Memory B cell (primary cell): ENCODE measurements around the gene C13orf46.

Source experiments
- ATAC-seq: fragments of 150-1000 bp; cut with Tn5 transposase; 2 replicates; pipeline ENCODE4 v1.10.0; 2021; ENCODE audit warnings: low read depth, mild to moderate bottlenecking, moderate library complexity
- DNase-seq, 2 donors: peaks; one replicate each; pipeline ENCODE4 v3.0.0; 2022; ENCODE audit warnings: low spot score in 2 of 2
- H3K27ac Mint-ChIP-seq: one replicate; pipeline ENCODE4 v1.8.0; 2022; ENCODE audit warnings: mild to moderate bottlenecking, moderate library complexity, mixed read lengths
- H3K27me3 Mint-ChIP-seq: one replicate; pipeline ENCODE4 v1.8.0; 2022; ENCODE audit warnings: mixed read lengths
- H3K36me3 Mint-ChIP-seq: one replicate; pipeline ENCODE4 v1.8.0; 2022; ENCODE audit warnings: mild to moderate bottlenecking, mixed read lengths
- H3K4me1 Mint-ChIP-seq: one replicate; pipeline ENCODE4 v1.8.0; 2022; ENCODE audit warnings: mixed read lengths
- H3K4me3 Mint-ChIP-seq: one replicate; pipeline ENCODE4 v1.8.0; 2022; ENCODE audit warnings: mild to moderate bottlenecking, moderate library complexity, mixed read lengths
- H3K9me3 Mint-ChIP-seq: one replicate; pipeline ENCODE4 v1.8.0; 2022; ENCODE audit warnings: mixed read lengths

Gene C13orf46

DNA sequence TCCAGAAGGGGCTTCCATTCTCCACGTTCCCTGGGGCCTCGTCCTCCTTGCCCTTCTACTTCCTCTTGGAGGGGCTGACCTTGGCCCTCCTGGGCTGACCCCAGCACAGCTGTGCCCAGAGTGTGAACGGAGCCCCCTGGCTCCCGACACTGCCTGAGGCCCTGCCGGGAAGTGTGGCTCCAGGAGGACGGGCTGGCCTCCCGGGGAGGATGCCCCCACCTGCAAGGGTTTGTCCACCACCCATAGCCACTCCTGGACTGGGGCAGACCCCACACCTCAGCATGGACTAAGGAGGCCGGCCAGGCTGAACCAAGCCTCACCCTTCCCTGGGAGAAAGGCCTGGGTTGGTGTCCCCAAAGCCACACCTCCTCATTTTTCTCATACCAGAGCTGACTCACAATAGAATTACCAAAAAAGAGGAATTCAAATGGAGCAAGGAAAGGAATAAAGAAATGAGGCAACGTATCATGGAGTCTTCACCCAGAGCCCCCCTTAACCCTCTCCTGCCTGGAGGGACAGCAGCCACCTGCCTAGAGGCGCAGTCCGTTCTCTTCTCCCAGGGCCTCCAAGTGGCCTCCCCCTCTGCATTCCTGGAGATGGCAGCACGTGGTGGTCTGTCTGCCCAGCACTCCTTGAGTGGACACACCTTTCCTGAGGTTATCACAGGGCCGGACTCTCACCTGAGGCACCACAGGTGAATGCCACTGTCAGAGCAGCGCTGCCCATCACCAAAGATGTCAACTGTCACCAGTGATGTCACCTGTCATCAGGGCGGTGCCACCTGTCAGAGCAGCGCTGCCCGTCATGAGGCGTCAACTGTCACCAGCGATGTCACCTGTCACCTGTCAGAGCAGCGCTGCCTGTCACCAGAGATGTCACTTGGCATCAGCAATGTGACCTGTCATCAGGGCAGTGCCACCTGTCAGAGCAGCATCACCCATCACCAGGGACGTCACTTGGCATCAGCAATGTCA is 3.1 kb upstream of the C13orf46 start:
- H3K27ac Mint-ChIP-seq, result peak overlapping the region; percentile 53
- H3K36me3 Mint-ChIP-seq, result peaks cover 40% of the 10 kb centered on the region

DNA sequence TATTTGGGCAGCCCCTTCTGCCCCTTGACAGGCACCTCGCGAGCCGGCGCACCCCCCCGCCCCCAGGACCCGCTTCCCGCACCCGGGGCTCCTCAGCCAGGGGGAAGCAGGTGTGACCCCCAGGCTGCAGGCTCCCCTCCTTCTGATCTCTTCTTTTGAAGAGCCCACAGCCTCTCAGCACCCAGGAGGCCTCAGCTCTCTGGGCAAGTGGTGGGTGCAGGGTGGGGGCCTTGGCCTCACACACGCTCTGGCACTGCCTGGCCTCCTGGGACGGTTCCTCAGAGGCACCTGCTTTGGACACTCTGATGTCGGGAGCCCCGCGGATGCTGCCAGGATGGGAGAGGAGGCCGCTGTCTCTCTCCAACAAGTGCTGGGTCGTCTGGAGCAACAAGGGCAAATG is 1.5 kb upstream of the C13orf46 start:
- Mint-ChIP-seq H3K36me3 (peaks cover 30% of the 10 kb centered on the region), H3K4me1 (no peaks in the 10 kb centered on the region), H3K27me3 (no peaks in the 10 kb centered on the region), H3K27ac (no peak overlapping the region), H3K9me3 (peaks cover 3% of the 10 kb centered on the region), H3K4me3 (no peak overlapping the region)
- DNase-seq (no peak), ATAC-seq (no peak)

More for the DNA sequence above, 3.1 kb upstream of the C13orf46 start:
- no peak for ATAC-seq
- no peak for DNase-seq
- Mint-ChIP-seq H3K9me3 (peaks cover 3% of the 10 kb centered on the region), H3K4me3 (no peak overlapping the region), H3K27me3 (no peaks in the 10 kb centered on the region), H3K4me1 (no peaks in the 10 kb centered on the region)

DNA sequence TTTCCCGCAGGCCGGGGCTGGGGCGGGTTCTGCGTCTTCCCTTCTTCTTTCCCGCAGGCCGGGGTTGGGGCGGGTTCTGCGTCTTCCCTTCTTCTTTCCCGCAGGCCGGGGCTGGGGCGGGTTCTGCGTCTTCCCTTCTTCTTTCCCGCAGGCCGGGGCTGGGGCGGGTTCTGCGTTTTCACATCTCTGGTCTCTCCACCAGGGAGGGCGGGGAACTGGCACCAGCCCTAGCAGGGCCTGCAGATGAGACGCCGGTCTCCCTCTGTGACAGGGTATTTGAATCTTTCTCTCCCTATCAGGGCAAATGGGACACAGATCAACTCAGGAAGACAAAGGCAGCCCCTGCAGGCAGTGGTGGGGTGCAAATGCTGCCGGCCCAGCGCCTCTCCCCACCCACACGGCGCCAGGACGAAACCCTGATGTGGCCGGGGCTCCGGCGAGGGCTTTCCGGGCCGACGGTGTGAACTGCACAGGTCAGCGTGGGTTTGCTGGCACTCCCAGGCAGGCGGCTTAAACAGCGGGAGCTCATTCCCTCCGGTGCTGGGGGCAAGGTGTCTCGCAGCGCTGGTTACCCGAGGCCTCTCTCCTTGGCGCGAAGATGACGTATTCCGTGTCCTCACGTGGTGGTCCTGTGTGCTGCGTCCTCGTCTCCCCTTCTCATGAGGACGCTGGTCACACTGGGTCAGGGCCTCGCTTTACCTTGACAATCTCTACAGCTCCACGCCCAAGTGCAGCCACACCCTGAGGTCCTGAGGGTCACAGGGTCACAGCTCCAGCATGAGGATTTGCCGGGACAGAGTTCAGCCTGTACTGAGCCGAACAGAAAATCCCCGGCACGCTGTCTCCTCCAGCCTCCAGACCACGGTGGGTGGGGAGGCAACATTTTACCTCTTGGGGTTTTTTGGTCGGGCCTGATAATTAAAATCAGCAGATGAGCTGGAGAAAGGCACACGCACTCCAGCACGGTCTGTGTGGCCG is 717 bp upstream of the C13orf46 start:
- Mint-ChIP-seq H3K27me3 (no peaks in the 10 kb centered on the region), H3K36me3 (peaks cover 22% of the 10 kb centered on the region), H3K4me1 (no peaks in the 10 kb centered on the region), H3K27ac (no peak overlapping the region), H3K9me3 (no peaks in the 10 kb centered on the region), H3K4me3 (no peak overlapping the region)
- ATAC-seq (no peak), DNase-seq (no peak)

DNA sequence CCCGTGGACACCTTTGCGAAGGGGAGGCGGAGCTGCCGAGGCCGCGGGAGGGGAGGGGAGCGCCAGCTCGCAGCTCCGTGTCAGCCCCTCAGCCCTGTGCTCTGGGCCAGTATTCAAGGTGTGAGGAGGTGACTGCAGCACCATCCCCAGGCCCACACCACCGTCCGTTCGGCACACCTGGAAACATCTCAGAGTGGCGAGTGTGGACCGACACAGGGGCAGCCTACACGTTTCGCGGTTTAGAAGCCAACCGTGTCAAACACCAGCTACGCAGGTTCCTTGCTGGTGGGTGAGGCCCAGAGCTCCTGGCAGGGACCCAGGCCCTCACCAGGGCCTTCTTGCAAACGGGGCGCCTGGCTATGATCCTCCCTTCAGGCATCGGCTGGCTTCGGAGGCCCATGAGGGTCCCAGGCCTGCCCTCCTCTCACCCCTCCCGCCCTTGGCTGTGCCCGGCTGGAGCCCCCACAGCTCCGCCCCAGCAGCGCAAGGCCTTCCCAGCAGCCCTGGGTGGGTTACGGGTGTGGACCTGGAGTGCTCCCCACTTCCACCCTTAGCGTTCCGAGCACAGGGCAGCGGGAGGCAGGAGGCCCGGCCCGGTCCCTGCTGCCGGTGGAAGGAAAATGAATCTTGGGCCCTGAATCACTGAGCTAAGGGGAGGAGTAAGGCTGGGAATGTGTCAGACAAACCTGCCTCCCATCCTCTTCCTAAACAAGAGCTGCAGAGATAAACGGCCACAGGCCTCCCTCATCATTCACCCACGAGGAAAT is 1.2 kb downstream of the C13orf46 start:
- Mint-ChIP-seq H3K9me3 (no peaks in the 10 kb centered on the region), H3K4me1 (no peaks in the 10 kb centered on the region), H3K27ac (no peak overlapping the region), H3K27me3 (no peaks in the 10 kb centered on the region), H3K36me3 (peaks cover 14% of the 10 kb centered on the region), H3K4me3 (no peak overlapping the region)
- no peak for ATAC-seq
- no peak for DNase-seq

DNA sequence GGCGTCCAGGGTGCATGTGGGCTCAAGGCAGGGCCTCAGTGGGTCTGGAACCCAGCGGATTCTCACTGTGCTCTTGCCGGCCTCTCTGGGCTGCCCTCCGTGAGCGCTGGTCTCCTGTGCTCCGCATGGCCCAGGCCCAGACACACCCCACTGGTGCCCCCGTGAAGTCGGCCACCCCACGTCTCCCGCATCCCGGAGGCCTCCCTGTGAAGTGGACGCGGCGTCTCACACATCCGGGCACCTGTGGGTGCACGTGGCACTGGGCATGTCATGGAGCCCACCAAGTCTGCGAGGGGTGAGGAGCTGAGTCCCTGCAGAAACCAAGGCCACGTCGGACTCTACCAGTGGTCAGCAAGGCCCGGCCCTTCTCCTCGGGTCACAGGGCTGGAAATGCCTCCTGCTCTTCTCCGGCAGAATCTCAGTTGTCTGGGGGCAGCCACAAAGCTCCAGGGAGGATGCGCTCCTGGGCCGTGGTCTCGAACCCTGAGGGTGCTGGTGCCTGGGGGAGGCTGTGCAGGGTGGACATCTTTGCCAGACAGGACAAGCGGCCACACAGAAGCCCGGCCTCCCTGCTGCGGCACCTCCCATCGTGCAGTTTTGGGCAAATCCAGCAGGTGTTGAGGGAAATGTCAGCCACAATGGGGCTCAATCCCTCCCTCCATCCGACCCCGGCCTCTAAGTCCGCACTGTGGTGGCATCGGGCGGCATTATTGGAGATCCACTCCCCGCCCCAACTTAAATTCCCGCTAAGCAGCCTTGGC is 2.2 kb downstream of the C13orf46 start:
- no peak for ATAC-seq
- H3K4me1 Mint-ChIP-seq, result no peaks in the 10 kb centered on the region
- no peaks in the 10 kb centered on the region for H3K27me3 Mint-ChIP-seq
- H3K27ac Mint-ChIP-seq, result no peak overlapping the region
- peaks cover 9% of the 10 kb centered on the region for H3K36me3 Mint-ChIP-seq
- no peaks in the 10 kb centered on the region for H3K9me3 Mint-ChIP-seq
- H3K4me3 Mint-ChIP-seq, result no peak overlapping the region
- no peak for DNase-seq

DNA sequence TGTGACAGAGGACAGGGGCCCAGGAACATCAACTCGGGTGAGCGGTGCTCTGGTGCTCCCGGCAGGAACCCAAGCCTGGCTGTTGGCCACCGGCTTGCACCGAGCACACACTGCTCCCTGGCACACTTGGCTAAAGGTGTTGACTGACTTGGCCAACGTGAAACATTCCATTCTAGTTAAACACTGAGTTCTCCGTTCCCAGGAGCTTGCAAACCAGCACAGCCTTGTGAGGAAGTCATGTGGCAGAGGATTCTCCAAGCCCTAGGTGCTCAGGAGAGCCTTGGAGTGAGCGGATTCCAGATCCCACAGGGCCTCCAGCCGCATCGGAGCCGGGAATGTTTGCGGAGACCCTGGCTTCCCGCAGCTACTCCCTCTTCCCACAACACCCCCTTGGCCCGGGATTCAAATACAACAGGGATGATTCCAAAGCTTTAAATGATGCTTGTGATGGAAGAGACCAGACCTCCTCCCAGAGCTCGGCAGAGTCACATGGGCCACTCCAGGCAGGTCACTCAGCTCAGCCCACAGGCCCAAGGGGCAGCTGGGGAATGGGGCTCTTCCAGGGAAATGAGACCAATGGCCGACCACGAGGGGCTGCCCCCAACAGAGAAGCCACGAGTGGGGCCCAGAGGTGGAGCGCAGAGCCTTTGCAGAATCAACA is 2.9 kb downstream of the C13orf46 start:
- ATAC-seq (no peak), DNase-seq (no peak)
- Mint-ChIP-seq H3K9me3 (no peaks in the 10 kb centered on the region), H3K4me1 (no peaks in the 10 kb centered on the region), H3K27me3 (no peaks in the 10 kb centered on the region), H3K4me3 (no peak overlapping the region), H3K27ac (no peak overlapping the region), H3K36me3 (peaks cover 5% of the 10 kb centered on the region)

DNA sequence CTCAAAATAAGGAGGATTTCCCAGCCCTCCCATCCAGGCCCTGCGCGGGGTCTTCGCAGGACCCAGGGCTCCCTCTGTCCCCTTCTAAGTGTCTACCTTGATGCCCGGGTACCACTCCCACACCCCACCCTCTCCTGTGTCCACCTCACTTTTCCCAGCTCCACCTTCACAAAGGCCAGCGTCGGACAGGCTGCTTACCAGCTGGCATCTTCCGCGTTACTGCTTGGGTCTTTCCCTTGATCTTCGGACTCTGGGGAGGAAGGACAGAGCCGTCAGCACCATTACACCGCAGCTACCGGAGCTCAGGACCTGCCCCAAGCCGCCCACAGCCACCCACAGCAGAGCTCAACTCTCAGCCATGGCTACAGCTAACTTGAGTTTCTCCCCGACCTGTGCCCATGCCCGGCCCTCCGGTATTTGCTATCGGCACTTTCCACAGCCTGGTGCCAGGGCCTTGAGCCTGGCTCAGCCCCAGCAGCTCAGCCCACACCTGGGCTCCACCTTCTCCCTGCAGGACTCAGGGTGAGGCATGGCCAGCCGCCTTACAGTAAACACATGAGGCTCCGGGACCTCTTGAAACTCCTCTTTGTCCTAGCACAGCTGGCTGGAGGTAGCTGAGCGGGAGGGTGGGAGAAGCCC is 3.8 kb downstream of the C13orf46 start:
- no peak overlapping the region for H3K4me3 Mint-ChIP-seq
- H3K4me1 Mint-ChIP-seq, result no peaks in the 10 kb centered on the region
- H3K36me3 Mint-ChIP-seq, result peaks cover 4% of the 10 kb centered on the region
- H3K27ac Mint-ChIP-seq, result no peak overlapping the region
- H3K9me3 Mint-ChIP-seq, result no peaks in the 10 kb centered on the region
- ATAC-seq (no peak), DNase-seq (no peak)
- H3K27me3 Mint-ChIP-seq, result no peaks in the 10 kb centered on the region

DNA sequence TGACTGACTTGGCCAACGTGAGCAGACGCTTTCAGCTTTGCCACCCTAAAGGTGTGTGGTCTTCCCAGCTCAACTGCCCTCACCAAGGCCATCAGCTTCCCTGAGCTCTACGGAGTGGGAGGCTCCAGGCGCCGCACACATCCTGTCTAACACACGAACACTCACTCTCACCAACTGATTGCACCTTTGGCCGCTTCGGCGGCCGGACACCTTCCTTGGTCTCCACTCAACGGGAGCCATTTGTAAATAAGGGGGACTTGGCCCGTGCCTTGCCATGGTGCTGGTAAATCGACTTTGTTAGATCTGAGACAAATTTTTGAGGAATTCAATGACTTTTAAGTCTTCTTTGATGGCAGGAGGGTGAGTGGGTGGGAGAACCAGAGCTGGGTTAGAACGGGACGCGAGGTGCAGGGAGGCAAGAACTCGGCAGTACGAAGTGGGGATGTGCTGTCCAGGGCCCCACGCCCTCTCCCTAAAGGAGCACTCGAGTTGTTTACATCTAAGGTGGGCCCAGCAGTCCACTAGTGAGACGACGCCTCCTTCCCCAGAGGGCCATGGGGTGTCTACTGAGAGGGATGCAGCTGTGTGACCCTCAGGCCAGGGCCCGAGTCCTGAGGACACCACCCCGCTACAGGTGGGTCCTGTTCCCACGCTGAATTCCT is 4.4 kb downstream of the C13orf46 start:
- Mint-ChIP-seq H3K4me3 (no peak overlapping the region), H3K27ac (no peak overlapping the region)
- ATAC-seq, result no peak

DNA sequence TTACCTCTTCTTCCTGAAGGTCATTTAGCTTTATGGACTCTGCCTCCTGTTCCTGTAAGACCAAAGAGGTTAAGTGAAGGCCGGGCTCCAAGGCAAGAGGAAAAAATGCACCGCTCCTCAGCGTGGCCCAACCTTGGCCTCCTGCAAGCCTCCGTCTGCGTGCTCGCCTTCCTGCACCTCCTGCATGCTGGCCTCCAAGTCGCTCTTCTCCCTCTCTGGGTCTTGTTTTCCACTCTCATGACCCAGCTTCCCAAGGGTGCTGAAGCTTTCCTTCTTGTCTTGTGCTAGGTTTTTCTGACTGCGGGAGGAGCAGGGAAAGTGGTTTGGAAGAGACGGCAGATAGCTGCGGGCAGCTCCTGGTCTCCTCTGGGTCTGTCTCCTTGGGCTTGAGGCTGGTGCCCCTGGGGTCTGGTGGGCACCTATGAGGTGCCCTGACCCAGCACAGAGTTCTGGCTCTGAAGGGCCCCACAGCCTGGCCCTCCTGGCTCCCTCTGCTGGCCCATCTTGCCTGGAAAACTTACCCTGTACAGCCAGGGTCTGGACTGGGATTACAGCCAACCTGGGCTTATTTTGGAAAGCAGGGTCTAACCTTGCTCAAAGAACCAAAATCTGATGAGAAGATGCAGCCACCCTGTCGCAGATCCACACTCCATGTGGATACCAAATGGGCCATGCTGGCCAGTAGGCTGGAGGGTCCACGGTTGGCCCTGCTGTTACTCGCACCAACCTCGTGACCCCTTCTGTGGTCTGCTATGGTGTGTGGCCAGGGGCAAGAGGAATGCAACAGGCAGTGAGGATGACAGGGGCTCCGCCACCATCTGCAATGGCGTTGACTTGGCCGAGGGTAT is 5.2 kb downstream of the C13orf46 start:
- DNase-seq (no peak), ATAC-seq (no peak)
- no peaks in the 10 kb centered on the region for H3K36me3 Mint-ChIP-seq
- H3K4me3 Mint-ChIP-seq, result no peak overlapping the region
- no peaks in the 10 kb centered on the region for H3K27me3 Mint-ChIP-seq
- H3K9me3 Mint-ChIP-seq, result no peaks in the 10 kb centered on the region
- H3K4me1 Mint-ChIP-seq, result no peaks in the 10 kb centered on the region
- H3K27ac Mint-ChIP-seq, result no peak overlapping the region

More for the DNA sequence above, 4.4 kb downstream of the C13orf46 start:
- H3K9me3 Mint-ChIP-seq, result no peaks in the 10 kb centered on the region
- no peak for DNase-seq
- no peaks in the 10 kb centered on the region for H3K27me3 Mint-ChIP-seq
- no peaks in the 10 kb centered on the region for H3K4me1 Mint-ChIP-seq
- peaks cover 4% of the 10 kb centered on the region for H3K36me3 Mint-ChIP-seq

DNA sequence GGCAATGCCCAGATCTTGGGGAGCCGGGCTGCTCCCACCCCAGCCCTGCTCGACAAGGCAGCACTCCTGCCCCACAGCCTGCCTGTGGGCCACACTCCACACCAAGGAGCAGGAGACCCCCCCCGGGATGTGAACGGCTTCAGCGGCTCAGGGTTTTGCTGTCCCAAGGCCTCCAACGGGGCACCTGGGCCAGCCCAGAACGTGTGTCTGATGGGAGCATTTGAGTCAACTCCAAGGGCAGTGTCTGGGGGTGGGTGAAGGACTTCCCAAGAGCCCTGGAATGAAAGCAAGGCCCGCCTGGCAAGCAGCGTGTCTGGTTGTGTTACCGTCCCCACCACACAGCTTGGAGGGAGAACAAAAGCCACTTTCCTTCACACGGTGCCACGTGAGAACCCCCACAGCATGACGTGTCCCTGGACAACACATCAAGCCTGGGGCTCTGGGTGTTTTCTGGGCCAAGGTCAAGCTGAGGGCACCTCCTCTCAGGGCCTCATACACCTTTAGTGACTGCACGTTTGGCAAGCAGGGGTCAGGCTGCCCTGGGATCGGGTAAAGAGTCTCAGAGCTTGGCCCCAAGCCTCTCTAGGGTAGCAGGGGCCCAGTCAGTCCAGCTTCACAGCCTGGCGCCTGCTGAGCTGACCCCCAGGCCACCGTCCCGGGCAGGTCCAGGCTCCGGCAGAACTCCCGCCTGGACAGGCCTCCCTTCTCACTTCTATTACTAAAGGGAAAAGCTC is 6.0 kb downstream of the C13orf46 start:
- Mint-ChIP-seq H3K9me3 (no peaks in the 10 kb centered on the region), H3K4me3 (no peak overlapping the region), H3K27me3 (no peaks in the 10 kb centered on the region), H3K27ac (no peak overlapping the region), H3K36me3 (no peaks in the 10 kb centered on the region), H3K4me1 (no peaks in the 10 kb centered on the region)
- DNase-seq (no peak), ATAC-seq (no peak)

DNA sequence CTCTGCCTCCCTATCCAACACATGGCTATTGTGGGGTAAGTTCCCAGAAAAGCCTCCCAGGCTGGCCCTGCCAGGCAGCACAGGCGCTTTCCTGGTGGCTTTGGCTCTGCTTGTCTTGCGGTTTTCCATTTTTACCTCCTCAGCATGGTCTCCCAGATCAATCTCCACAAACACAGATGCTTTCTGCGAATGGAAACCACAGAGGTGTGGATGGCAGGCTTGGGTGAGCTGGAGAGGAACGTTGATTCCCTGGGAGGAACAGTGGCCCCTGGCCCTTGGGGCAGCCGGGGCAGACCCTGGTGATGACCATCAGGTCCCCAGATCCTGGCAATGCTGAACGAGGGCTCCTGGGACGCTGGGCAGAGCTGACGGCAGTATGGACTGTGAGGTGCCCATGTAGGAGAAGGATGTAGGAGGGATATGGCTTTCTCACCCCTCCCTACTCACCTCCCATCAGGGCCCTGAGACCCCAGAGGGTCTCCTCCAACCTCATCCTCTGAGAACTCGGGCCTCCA is 6.6 kb downstream of the C13orf46 start:
- ATAC-seq, result no peak
- Mint-ChIP-seq H3K27ac (no peak overlapping the region), H3K4me3 (no peak overlapping the region), H3K36me3 (no peaks in the 10 kb centered on the region), H3K4me1 (no peaks in the 10 kb centered on the region), H3K9me3 (no peaks in the 10 kb centered on the region), H3K27me3 (no peaks in the 10 kb centered on the region)
- no peak for DNase-seq
